Dermis blood vessel endothelial cell (primary cell): Measurements from ENCODE around the gene GRID1. TPM values are rescaled to one million over a fixed set of nuclear protein-coding genes. Genes with fewer than 3 reads are reported as not detected.
A peak's percentile ranks its signal among the peaks of the same experiment; 100 is the strongest.
"Not testable (repeated sequence)": the region's sequence is repeated elsewhere in the genome, so short reads cannot be mapped to it uniquely, and the experiment has no call there.

ENCODE experiments used
- DNase-seq: peaks from one replicate; pipeline ENCODE4 v3.0.0; 2010
- total RNA-seq: library from RNA; depleted of rRNA; stranded (reverse); fragments of >200 nt; gene quantifications from 2 replicates; pipeline ENCODE4 v1.2.3, GENCODE V29; 2014

The GRID1 gene
- total RNA-seq, 1 donor from 2014 or later = not detected

GRCh38 chr10:85786401-85786899 is 580.1 kb downstream of the GRID1 start:
- no peak for DNase-seq

GRCh38 chr10:85784792-85785191 is 581.8 kb downstream of the GRID1 start:
- no peak for DNase-seq

GRCh38 chr10:85781404-85781803 is 585.2 kb downstream of the GRID1 start:
- DNase-seq = no peak

GRCh38 chr10:85778074-85778473 is 588.5 kb downstream of the GRID1 start:
- DNase-seq = no peak

GRCh38 chr10:85767891-85768290 is 598.7 kb downstream of the GRID1 start:
- no peak for DNase-seq

GRCh38 chr10:85764108-85764507 is 602.5 kb downstream of the GRID1 start:
- DNase-seq = no peak

- no peak for DNase-seq
Observed at GRCh38 chr10:85761906-85762445, 604.6 kb downstream of the GRID1 start.

- DNase-seq = no peak
Observed at GRCh38 chr10:85741626-85742300, 624.8 kb downstream of the GRID1 start.

- DNase-seq = no peak
Observed at GRCh38 chr10:85735997-85736396, 630.6 kb downstream of the GRID1 start.

- DNase-seq = no peak
Observed at GRCh38 chr10:85734791-85735190, 631.8 kb downstream of the GRID1 start.

- DNase-seq = no peak
Observed at GRCh38 chr10:85724215-85724614, 642.4 kb downstream of the GRID1 start.

GRCh38 chr10:85720931-85721590 is 645.5 kb downstream of the GRID1 start:
- DNase-seq = no peak

GRCh38 chr10:85719408-85719807 is 647.2 kb downstream of the GRID1 start:
- no peak for DNase-seq

GRCh38 chr10:85713885-85714284 is 652.7 kb downstream of the GRID1 start:
- DNase-seq = no peak

GRCh38 chr10:85702768-85703167 is 663.8 kb downstream of the GRID1 start:
- DNase-seq = no peak

- not testable (repeated sequence) for DNase-seq
Observed at GRCh38 chr10:85699066-85699465, 667.5 kb downstream of the GRID1 start.

GRCh38 chr10:85696893-85697292 is 669.7 kb downstream of the GRID1 start:
- DNase-seq = no peak

GRCh38 chr10:85682621-85683020 is 684.0 kb downstream of the GRID1 start:
- DNase-seq = no peak

GRCh38 chr10:85679710-85680109 is 686.9 kb downstream of the GRID1 start:
- no peak for DNase-seq

- no peak for DNase-seq
Observed at GRCh38 chr10:85679061-85679460, 687.5 kb downstream of the GRID1 start.

- DNase-seq = peak; percentile 9
Observed at GRCh38 chr10:85674851-85675250, 691.7 kb downstream of the GRID1 start.

GRCh38 chr10:85673270-85673669 is 693.3 kb downstream of the GRID1 start:
- no peak for DNase-seq

GRCh38 chr10:85671530-85671929 is 695.1 kb downstream of the GRID1 start:
- no peak for DNase-seq

- DNase-seq = no peak
Observed at GRCh38 chr10:85668522-85668921, 698.1 kb downstream of the GRID1 start.
